Uterus (tissue), 4 donors: ENCODE data around the gene ARPP19. TPM values are rescaled to one million over a fixed set of nuclear protein-coding genes. Genes with fewer than 3 reads are reported as not detected.

Experiments
- DNase-seq, 2 donors: peaks; one replicate each; pipeline ENCODE4 v3.0.0-alpha.2; 2019 to 2020
- H3K27ac ChIP-seq, 2 donors: fragments of 200-600 bp; sonication (generic); 1 replicate in 1 of 2; 2 replicates in 1 of 2; pipeline ENCODE4 v1.5.1; 2016 to 2018
- H3K27me3 ChIP-seq, 2 donors: fragments of 200-600 bp; sonication (generic); one replicate each; pipeline ENCODE4 v1.5.1; 2018 to 2019; ENCODE audit warnings: control low read depth in 1 of 2
- H3K36me3 ChIP-seq, 2 donors: fragments of 200-600 bp; sonication (generic); one replicate each; pipeline ENCODE4 v1.5.1; 2019; ENCODE audit warnings: control low read depth in 1 of 2
- H3K4me1 ChIP-seq, 2 donors: fragments of 200-600 bp; sonication (generic); one replicate each; pipeline ENCODE4 v1.5.1; 2018 to 2019; ENCODE audit warnings: control low read depth in 1 of 2
- H3K4me3 ChIP-seq, 2 donors: fragments of 200-600 bp; sonication (generic); 1 replicate in 1 of 2; 2 replicates in 1 of 2; pipeline ENCODE4 v1.5.1; 2018 to 2019; ENCODE audit warnings: mild to moderate bottlenecking in 1 of 2
- H3K9me3 ChIP-seq, 2 donors: fragments of 200-600 bp; sonication (generic); one replicate each; pipeline ENCODE4 v1.5.1; 2019; ENCODE audit warnings: control low read depth in 1 of 2
- CTCF ChIP-seq, 4 experiments: fragments of 200-600 bp in 2 of 4; fragments of 450-650 bp in 2 of 4; sonication (generic) in 2 of 4; IDR thresholded peaks; one replicate each; pipeline ENCODE4 v1.5.1; 2016 to 2019; ENCODE audit warnings: antibody characterized with exemption in 4 of 4, mild to moderate bottlenecking in 2 of 4, moderate library complexity in 1 of 4
- POLR2A ChIP-seq, 2 donors: fragments of 450-650 bp; IDR thresholded peaks; one replicate each; pipeline ENCODE4 v1.6.1; 2016; ENCODE audit warnings: antibody characterized with exemption in 2 of 2, mild to moderate bottlenecking in 1 of 2, moderate library complexity in 1 of 2
- intact Hi-C: fragments of 100-400 bp; cut with DNase I; formaldehyde crosslinking; loops from one replicate; pipeline ENCODE4 v1.15.1; 2023; ENCODE audit warnings: low total_unique reads
- total RNA-seq, 4 donors: library from RNA; depleted of rRNA in 3 of 4; stranded (reverse); fragments of >200 nt in 3 of 4; gene quantifications; one replicate each; pipeline versions ENCODE4 v1.1.0 to v1.2.4, GENCODE V29; 2014 to 2023
- donor health status: DM: yes; HTN: yes; CAD: no.

ARPP19 gene
- total RNA-seq, 4 donors from 2014 or later = 45.3 to 250 (median 129) TPM

- no peaks in the 10 kb centered on the region for H3K4me1 ChIP-seq
- TF ChIP-seq POLR2A (IDR thresholded peaks at IDR 0.05) = no peak
- no peak overlapping the region for H3K4me3 ChIP-seq
- no peaks in the 10 kb centered on the region for H3K9me3 ChIP-seq
- H3K36me3 ChIP-seq = no peaks in the 10 kb centered on the region
- no peak overlapping the region for H3K27ac ChIP-seq
- H3K27me3 ChIP-seq = no peaks in the 10 kb centered on the region
- intact Hi-C loops = no loop called here
- no peak for DNase-seq
Observed at GRCh38 chr15:52511084-52511483, 57.7 kb downstream of the ARPP19 start.

- no peak overlapping the region for H3K4me3 ChIP-seq
- no peaks in the 10 kb centered on the region for H3K27me3 ChIP-seq
- no peaks in the 10 kb centered on the region for H3K36me3 ChIP-seq
- no peaks in the 10 kb centered on the region for H3K9me3 ChIP-seq
- intact Hi-C loops = no loop called here
- H3K4me1 ChIP-seq = no peaks in the 10 kb centered on the region
- TF ChIP-seq CTCF (IDR thresholded peaks at IDR 0.05) (no peak), POLR2A (IDR thresholded peaks at IDR 0.05) (no peak)
- no peak for DNase-seq
- H3K27ac ChIP-seq = no peak overlapping the region
Observed at GRCh38 chr15:52509500-52510245, 59.2 kb downstream of the ARPP19 start.

- Histone ChIP-seq H3K27ac (no peak overlapping the region), H3K4me3 (no peak overlapping the region), H3K4me1 (no peaks in the 10 kb centered on the region), H3K9me3 (no peaks in the 10 kb centered on the region), H3K36me3 (no peaks in the 10 kb centered on the region), H3K27me3 (no peaks in the 10 kb centered on the region)
- no peak for DNase-seq
- intact Hi-C loops = no loop called here
- no peak for TF ChIP-seq POLR2A (IDR thresholded peaks at IDR 0.05)
- TF ChIP-seq CTCF (IDR thresholded peaks at IDR 0.05) = no peak
Observed at GRCh38 chr15:52506549-52506948, 62.3 kb downstream of the ARPP19 start.

DNA sequence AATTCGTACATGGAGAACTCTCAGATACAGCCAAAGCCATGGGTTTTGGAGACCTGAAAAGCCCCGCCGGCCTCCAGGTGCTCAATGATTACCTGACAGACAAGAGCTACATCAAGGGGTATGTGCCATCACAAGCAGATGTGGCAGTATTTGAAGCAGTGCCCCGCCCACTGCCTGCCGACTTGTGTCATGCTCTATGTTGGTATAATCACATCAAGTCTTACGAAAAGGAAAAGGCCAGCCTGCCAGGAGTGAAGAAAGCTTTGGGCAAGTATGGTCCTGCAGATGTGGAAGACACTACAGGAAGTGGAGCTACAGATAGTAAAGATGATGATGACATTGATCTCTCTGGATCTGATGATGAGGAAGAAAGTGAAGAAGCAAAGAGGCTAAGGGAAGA, 63.7 kb downstream of the ARPP19 start:
- intact Hi-C loops = no loop called here
- H3K4me1 ChIP-seq = no peaks in the 10 kb centered on the region
- no peak overlapping the region for H3K27ac ChIP-seq
- no peak overlapping the region for H3K4me3 ChIP-seq
- no peak for TF ChIP-seq POLR2A (IDR thresholded peaks at IDR 0.05)
- TF ChIP-seq CTCF (IDR thresholded peaks at IDR 0.05) = no peak
- no peak for DNase-seq
- no peaks in the 10 kb centered on the region for H3K9me3 ChIP-seq
- H3K36me3 ChIP-seq = no peaks in the 10 kb centered on the region
- H3K27me3 ChIP-seq = no peaks in the 10 kb centered on the region

- no peak for TF ChIP-seq POLR2A (IDR thresholded peaks at IDR 0.05)
- no peak for TF ChIP-seq CTCF (IDR thresholded peaks at IDR 0.05)
- Histone ChIP-seq H3K9me3 (no peaks in the 10 kb centered on the region), H3K27ac (no peak overlapping the region), H3K4me3 (no peak overlapping the region), H3K36me3 (no peaks in the 10 kb centered on the region), H3K27me3 (no peaks in the 10 kb centered on the region), H3K4me1 (no peaks in the 10 kb centered on the region)
- intact Hi-C loops = no loop called here
- DNase-seq = no peak
Observed at GRCh38 chr15:52503788-52504496, 64.9 kb downstream of the ARPP19 start.
